Upper lobe of left lung (tissue), 4 donors: ENCODE results near the gene CHMP6.

ENCODE experiments used
- EP300 ChIP-seq, 4 donors: sonication (generic); formaldehyde crosslinking; IDR thresholded peaks; one replicate each; pipeline ENCODE4 v1.5.1; 2017; ENCODE audit warnings: antibody characterized with exemption in 4 of 4, control low read depth in 2 of 4
- POLR2A ChIP-seq, 4 donors: fragments of 450-650 bp; IDR thresholded peaks; one replicate each; pipeline ENCODE4 v1.5.1; 2016 to 2017; ENCODE audit warnings: antibody characterized with exemption in 4 of 4, mild to moderate bottlenecking in 2 of 4
- POLR2AphosphoS5 ChIP-seq, 2 donors: sonication (generic); formaldehyde crosslinking; IDR thresholded peaks; one replicate each; pipeline ENCODE4 v1.5.1; 2017; ENCODE audit warnings: antibody characterized with exemption in 2 of 2
- TF ChIP-seq, protein P1 (sequence below), 6 experiments: fragments of 450-650 bp in 4 of 6; fragments of 200-600 bp in 2 of 6; sonication (generic) in 2 of 6; IDR thresholded peaks; one replicate each; pipeline ENCODE4 v1.5.1; 2016 to 2019; ENCODE audit warnings: antibody characterized with exemption in 6 of 6

DNA sequence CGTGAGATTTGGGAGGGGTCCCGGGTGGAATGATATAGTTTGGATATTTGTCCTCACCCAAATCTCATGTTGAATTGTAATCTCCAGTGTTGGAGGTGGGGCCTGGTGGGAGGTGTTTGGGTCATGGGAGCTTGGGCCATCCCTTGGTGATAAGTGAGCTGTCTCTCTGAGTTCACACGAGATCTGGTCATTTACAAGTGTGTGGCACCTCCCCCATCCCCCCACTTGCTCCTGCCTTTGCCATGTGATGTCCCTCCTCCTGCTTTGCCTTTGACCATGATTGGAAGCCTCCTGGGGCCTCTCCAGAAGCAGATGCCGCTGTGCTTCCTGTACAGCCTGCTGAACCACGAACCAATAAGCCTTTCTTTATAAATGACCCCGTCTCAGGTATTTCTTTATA is 22.0 kb downstream of the CHMP6 start:
- TF ChIP-seq, protein P1, sequence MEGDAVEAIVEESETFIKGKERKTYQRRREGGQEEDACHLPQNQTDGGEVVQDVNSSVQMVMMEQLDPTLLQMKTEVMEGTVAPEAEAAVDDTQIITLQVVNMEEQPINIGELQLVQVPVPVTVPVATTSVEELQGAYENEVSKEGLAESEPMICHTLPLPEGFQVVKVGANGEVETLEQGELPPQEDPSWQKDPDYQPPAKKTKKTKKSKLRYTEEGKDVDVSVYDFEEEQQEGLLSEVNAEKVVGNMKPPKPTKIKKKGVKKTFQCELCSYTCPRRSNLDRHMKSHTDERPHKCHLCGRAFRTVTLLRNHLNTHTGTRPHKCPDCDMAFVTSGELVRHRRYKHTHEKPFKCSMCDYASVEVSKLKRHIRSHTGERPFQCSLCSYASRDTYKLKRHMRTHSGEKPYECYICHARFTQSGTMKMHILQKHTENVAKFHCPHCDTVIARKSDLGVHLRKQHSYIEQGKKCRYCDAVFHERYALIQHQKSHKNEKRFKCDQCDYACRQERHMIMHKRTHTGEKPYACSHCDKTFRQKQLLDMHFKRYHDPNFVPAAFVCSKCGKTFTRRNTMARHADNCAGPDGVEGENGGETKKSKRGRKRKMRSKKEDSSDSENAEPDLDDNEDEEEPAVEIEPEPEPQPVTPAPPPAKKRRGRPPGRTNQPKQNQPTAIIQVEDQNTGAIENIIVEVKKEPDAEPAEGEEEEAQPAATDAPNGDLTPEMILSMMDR (IDR thresholded peaks at IDR 0.05): no peak
- TF ChIP-seq POLR2AphosphoS5 (IDR thresholded peaks at IDR 0.05): no peak
- TF ChIP-seq POLR2A (IDR thresholded peaks at IDR 0.05): no peak
- no peak for TF ChIP-seq EP300 (IDR thresholded peaks at IDR 0.05)
